ENCODE results near the gene PSPC1.
"Not testable (repeated sequence)": the region's sequence is repeated elsewhere in the genome, so short reads cannot be mapped to it uniquely, and the experiment has no call there.

The PSPC1 gene, protein sequence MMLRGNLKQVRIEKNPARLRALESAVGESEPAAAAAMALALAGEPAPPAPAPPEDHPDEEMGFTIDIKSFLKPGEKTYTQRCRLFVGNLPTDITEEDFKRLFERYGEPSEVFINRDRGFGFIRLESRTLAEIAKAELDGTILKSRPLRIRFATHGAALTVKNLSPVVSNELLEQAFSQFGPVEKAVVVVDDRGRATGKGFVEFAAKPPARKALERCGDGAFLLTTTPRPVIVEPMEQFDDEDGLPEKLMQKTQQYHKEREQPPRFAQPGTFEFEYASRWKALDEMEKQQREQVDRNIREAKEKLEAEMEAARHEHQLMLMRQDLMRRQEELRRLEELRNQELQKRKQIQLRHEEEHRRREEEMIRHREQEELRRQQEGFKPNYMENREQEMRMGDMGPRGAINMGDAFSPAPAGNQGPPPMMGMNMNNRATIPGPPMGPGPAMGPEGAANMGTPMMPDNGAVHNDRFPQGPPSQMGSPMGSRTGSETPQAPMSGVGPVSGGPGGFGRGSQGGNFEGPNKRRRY

DNA sequence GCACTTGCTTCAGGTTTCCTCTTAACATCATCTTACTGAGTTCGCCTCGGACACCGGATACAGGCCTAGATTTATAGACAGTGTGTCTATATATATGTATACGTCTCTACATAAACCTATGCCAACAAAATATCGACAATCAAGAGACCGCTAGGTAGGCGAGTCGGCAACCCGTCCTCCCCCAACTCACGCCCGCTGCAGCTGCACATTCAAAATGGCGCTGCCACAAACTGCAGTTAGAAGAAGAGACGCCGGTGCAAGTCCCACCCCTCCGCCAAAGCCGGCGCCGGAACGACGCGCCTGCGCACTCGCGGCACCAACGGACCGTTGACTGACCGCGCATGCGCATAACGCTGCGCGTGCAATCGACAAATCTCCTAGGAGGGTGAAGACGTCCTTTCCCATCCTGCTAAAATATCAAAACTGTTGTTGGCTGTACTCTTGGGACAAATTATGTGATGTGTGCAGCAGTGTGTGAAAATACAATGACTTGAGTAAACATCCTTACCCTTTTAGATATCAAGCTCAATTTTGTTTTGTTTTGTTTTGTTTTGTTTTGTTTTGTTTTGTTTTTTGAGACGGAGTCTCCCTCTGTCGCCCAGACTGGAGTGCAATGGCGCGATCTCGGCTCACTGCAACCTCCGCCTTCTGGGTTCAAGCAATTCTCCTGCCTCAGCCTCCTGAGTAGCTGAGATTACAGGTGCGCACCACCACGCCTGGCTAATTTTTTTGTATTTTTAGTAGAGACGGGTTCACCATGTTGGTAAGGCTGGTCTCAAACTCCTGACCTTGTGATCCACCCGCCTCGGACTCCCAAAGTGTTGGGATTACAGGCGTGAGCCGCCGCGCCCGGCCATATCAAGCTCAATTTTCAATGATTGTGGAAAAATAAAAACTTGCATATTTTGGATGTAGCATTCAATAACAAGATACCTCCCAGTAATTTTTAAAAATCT lies at the start of gene PSPC1:
TSS of gene PSPC1 (minus strand) at position 219 of the 956 bp plus-strand sequence. CDS start at position 31, 188 bp downstream.
- DNase-seq (ENCODE audit: extremely low read depth, low read depth) = peak; percentile 89

DNA sequence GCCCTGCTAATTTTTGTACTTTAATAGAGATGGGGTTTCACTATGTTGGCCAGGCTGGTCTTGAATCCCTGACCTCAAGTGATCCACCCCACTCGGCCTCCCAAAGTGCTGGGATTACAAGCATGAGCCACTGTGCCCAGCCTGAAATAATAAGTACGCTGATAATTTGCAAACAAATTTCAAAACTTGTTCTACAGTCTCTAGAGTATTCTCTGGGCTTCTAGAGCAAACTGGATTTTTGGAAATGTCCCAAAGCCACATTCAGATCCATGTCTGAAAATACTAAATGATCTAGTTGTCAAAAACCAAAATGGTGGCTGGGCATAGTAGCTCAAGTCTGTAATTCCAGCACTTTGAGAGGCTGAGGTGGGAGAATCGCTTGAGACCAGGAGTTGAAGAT lies 39.9 kb upstream of the PSPC1 start:
- no peak for DNase-seq (ENCODE audit: extremely low read depth, low read depth)
- TF ChIP-seq, protein P1, sequence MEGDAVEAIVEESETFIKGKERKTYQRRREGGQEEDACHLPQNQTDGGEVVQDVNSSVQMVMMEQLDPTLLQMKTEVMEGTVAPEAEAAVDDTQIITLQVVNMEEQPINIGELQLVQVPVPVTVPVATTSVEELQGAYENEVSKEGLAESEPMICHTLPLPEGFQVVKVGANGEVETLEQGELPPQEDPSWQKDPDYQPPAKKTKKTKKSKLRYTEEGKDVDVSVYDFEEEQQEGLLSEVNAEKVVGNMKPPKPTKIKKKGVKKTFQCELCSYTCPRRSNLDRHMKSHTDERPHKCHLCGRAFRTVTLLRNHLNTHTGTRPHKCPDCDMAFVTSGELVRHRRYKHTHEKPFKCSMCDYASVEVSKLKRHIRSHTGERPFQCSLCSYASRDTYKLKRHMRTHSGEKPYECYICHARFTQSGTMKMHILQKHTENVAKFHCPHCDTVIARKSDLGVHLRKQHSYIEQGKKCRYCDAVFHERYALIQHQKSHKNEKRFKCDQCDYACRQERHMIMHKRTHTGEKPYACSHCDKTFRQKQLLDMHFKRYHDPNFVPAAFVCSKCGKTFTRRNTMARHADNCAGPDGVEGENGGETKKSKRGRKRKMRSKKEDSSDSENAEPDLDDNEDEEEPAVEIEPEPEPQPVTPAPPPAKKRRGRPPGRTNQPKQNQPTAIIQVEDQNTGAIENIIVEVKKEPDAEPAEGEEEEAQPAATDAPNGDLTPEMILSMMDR (IDR thresholded peaks at IDR 0.05; ENCODE audit: low read depth, low read length) = no peak

DNA sequence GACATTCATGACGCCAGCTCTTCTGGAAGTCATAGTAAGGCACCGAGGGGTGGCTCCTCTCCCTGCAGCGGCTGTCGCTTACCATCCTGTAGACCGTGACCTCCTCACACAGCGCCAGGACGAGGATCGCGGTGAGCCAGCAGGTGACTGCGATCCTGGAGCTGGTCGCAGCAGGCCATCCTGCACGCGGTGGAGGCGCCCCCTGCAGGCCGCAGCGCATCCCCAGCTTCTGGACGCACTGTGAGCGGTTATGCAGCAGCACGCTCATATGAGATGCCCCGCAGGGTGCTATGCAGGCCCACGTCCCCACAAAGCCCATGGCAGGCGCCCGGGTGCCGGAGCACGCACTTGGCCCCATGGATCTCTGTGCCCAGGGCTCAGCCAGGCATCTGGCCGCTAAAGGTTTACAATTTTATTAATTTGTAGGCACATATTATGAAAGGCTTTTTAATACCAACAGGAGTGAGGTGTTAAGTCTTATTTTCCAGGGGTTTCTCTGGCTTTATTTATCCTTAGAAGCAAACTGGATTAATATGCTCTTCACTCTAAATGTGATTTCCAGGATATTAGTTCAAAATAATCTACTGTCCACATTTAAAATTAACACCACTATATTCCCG lies 35.6 kb upstream of the PSPC1 start:
- no peak for DNase-seq (ENCODE audit: extremely low read depth, low read depth)
- TF ChIP-seq, protein P1 (IDR thresholded peaks at IDR 0.05; ENCODE audit: low read depth, low read length) = peak; percentile 26

DNA sequence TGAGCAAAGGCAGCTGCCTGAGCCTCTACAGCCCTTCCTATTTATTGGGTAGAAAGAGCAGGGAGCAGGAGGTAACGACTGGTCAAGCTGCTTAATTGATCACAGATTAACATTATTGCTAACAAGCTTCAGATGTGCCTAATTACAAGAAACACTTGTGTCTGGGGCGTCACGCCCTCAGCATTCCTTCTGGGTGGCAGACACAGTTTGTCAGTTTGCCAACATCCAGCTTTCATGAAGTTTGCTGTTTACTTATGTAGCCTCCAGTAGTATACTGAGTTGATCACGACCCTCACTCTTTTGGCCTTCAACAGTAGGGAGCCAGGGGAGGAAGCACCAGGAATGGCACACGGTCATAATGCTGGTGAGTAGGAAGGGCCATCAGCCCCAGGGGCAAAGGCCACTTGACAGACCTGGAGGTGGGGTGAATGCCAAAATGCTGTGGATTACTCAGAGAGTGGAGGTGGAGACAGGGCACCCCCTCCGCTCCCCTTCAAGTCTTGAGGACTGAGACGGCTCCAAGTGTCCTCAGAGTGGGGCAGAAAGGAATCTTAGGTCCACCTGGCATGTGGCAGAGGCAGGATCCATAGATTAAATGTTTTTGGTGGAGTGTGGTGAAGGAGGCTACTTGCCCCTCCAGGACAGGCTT lies 34.9 kb upstream of the PSPC1 start:
- TF ChIP-seq, protein P1 (IDR thresholded peaks at IDR 0.05; ENCODE audit: low read depth, low read length) = no peak
- no peak for DNase-seq (ENCODE audit: extremely low read depth, low read depth)

DNA sequence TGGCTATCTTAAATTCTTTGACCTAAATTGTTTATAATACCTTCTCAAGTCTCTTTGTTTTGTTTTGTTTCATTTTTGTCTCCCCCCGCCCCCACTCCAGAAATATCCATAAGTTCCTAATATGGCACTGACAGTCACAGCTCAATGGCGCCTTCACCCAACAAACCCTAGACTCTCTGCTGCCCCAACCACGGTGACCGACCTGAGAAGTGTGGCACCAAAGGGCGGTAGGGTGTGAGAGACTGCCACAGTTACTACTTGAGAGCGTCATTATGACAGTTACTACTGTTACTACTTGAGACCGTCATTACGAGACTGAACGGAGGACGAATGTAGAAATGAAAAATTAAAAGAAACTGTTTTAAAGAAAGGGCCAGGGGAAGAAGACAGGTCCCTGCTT lies 34.4 kb upstream of the PSPC1 start:
- DNase-seq (ENCODE audit: extremely low read depth, low read depth) = no peak
- TF ChIP-seq, protein P1 (IDR thresholded peaks at IDR 0.05; ENCODE audit: low read depth, low read length) = no peak

DNA sequence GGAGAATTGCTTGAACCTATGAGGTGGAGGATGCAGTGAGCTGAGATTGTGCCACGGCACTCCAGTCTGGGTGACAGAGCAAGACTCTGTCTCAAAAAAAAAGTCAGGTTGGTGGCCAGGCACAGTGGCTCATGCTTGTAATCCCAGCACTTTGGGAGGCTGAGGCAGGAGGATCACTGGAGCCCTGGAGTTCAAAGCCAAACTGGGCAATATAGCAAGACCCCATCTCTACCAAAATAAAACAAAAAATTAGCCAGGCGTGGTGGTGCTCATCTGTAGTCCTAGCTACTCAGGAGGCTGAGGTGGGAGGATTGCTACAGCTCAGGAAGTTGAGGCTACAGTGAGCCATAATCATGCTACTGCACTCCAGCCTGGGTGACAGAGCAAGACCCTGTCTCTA lies 33.1 kb upstream of the PSPC1 start:
- DNase-seq (ENCODE audit: extremely low read depth, low read depth) = not testable (repeated sequence)

DNA sequence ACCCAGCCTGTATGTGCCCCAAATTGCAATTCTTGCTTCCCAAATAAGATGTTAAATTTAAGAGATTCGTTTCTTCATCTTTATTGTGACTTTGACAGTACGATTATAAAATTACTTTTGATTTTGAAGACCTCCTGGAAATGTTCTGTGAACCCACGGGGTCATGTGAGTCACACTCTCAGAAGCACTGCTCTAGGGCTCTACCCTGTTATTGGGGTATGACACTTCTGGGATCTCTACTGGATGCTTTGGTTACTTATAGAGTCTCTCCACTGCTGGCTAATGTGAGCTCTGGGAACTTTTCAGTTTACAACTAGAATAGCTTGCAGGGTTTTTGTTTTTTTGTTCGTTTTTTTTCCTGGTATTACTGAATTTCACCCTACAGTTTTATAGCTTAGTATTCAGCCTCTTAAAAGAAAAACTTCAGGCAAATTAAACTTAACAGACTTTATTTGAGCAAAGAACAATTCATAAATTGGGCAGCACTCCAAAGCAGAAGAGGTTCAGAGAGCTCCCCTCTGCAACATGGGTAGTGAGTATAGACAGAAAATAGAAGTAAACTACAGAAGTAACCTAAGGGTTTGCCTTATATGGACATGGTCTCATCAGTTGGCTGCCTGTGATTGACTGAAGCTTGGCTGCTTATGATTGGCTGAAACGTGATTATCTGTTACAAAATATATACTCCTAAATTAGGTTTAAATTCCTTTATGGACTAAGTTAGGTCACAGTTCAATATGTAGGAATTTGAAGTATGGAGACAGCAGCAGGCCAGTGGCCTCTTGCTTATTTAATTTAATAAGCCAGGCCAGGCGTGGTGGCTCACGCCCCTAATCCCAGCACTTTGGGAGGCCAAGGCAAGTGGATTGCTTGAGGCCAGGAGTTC lies 28.5 kb upstream of the PSPC1 start:
- no peak for DNase-seq (ENCODE audit: extremely low read depth, low read depth)
- TF ChIP-seq, protein P1 (IDR thresholded peaks at IDR 0.05; ENCODE audit: low read depth, low read length) = no peak
